ENCODE results near the gene AVPR2.

AVPR2 gene

GRCh38 chrX:153934762-153935325 lies 30.4 kb downstream of the AVPR2 start, which contains the start of gene NAA10:
NAA10 (minus strand) TSS chrX:153935037; CDS start chrX:153934904, 133 bp downstream.
- DNase-seq: peak; percentile 44

- DNase-seq: no peak
Measured at GRCh38 chrX:153935326-153935851, 30.9 kb downstream of the AVPR2 start.

DNA sequence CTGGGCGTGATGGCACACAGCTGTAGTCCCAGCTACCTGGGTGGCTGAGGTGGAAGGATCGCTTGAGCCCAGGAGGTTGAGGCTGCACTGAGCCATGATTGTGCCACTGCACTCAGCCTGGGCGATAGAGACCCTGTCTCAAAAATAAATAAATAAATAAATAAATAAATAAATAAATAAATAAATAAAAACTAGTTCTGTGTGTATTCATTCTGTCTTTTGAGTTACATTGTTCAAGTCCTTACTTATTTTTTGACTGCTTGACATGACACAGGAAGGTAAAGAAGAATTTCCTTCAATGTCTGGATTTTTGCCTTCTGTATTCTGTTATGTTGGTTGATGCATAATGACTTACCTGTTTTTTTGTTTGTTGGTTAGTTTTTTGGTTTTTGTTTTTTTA lies 32.6 kb downstream of the AVPR2 start:
- DNase-seq: no peak

DNA sequence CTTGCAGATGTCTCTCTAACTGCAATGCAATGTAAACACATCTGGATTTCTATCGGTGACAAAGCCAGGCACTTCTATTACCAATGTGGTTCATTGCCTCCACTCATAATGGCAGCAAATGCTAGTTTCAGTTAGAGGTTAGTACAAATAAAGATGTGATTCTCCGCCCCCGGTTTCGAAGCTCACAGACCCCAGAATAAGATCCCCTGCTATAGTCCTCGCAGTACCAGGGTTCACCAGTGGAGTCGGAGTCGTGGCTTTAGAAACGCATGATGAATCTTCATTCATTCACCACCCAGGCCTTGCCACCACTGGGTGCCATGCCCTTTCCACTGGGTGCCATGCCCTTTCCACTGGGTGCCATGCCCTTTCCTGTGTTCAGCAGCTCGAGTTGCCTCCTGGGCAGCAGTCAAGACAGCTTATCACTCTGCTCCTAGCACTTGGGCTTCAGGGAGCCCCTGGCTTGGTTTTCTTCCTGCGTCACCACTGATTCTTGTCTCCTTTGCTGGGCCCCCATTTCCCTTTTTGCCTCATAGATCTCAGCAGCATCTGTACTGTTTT lies 33.8 kb downstream of the AVPR2 start:
- no peak for DNase-seq

DNA sequence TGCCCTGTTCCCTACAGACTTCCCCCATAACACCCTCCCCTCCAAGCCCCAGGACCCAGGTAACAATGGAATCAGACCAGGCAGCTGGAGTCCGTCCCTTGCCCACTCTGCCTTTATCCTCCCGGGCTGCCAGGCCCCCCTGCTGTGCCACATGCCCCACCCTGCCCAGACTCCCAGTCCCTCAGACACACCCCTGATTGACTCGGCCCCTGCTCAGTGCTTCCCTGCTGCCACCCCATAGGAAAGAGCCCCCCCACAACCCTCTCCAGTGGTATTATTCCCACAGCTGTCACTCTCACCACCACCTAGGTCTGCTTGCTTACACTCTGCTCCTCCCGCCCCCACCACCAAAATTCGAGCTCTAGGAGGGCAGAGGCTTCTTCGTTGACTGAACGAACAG lies 35.1 kb downstream of the AVPR2 start:
- DNase-seq: no peak

DNA sequence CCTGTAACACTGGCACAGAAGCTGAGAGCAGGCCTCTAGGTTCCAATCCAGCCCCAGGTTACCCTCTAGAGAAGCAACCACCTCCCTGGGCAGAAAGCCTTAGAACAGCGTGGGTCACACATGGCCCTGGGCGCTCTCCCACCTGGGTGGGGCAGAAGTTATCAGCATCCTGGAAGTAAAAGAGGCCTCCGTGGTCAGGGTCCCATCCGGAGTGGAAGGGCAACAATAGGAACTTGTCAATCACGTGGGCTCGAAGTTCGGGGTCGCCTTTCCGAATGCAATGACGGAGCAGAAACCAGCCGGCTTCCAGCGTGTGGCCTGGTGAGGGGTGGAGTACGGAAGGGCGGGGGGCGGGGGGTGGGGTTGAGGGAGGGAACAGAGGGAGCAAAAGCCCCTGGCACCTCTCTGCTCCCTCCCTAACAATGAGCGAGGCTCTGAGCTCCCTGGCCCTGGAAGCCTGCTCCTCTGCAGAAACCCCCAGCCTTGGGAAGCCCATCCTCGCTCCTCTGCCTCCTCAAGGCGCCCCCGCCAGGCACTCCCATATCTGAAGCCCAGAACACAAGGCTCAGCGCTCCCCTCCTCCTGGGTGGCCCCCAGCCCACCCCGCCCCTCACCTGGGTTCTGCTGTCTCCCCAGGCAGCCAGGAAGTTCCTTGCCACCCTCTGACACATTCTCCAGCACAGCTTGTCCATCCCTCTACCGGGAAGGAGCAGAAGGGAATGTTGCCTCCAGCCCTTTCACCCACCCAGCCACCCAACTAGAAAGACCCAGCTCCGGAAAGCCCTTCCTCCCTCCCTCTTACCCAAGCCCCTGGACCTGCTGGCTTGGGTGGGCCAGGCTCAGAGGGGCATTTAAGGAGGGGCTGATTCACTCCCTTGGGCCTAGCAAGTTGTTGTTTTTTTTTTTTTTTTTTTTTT lies 37.1 kb downstream of the AVPR2 start:
- no peak for DNase-seq

DNA sequence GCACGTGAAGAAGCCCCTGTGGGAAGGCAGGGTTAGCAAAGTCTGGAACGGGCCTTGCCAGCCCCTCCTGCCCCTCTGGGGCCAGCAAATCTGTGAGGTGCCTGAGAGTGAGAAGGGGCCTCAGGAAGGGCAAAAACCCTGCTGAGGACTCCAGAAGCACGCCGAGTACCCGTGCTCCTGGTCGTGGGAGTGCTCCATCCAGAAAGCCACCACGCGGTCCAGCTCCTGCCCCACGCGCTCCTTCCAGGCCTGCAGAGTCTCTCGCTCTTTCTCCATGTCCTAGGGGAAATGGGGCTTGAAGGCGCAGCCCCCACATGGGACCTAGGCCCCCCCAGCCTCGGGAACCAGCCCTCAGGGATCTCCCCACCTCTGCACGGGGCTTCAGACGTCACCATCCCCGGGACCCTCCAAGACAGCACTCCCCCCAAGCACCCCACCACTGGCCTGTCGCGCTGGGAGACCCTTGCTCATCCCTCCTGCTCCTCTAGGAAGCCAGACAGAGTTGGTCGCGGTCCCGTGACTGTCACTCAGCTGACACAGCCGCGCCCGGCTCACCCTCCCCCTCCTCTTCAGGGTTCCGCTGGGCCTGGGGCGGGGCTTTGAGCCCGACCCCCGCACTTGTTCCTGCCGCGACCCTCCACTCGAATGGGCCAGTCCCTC lies 39.8 kb downstream of the AVPR2 start, which contains the start of gene RENBP:
Gene RENBP, minus strand, starts transcription at position 504 of the 660 bp plus-strand sequence. Its CDS starts 33 bp downstream, at position 471.
- peak; percentile 48 for DNase-seq

- DNase-seq: no peak
Measured at GRCh38 chrX:153944800-153945150, 40.3 kb downstream of the AVPR2 start.

DNA sequence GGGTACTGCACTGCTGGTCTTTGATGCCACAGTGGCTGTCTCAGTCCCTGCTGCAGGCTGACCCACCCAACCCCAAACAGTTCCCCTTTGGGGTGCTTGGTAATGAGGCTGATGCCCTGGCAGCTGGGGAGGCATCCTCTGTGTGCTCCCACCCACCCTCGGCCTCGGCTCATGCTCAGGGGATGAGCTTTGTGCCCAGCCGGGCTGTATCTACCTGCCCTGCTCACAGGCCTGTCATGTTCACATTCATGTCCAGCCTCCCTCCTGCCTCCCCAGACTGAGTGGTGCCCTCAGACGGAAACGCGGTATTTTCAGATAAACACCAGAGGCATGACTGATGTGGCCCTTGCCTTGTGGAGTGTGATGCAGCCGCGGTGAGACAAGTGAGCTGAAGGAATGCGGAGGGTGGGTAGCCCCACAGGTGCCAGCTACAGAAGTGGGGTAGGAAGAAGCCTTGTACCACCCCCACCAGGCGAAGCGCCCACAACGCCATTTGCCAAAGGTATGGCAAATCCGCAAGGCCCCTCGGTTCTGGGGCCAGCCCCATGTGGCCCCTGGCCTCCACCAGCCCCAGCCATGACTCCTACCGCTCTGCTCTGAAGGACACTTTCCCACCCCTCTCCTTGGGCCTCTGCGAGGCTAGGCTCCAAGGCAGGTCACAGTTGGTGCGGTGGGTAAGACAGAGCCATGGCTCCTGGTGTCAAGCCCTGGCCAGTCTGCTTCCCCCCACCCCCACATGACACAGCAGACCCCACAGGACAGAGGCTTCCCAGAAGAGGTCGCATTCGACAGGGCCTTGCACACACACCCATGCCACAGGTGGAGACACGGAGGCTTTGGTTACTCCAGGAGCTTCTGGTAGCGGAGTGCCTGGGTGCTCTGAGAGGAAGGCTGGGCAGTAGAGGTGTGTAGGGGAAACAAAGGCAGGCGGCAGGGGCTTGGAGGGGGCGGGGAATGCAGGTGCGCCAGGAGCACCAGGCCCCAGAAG lies 41.8 kb downstream of the AVPR2 start:
- no peak for DNase-seq

DNA sequence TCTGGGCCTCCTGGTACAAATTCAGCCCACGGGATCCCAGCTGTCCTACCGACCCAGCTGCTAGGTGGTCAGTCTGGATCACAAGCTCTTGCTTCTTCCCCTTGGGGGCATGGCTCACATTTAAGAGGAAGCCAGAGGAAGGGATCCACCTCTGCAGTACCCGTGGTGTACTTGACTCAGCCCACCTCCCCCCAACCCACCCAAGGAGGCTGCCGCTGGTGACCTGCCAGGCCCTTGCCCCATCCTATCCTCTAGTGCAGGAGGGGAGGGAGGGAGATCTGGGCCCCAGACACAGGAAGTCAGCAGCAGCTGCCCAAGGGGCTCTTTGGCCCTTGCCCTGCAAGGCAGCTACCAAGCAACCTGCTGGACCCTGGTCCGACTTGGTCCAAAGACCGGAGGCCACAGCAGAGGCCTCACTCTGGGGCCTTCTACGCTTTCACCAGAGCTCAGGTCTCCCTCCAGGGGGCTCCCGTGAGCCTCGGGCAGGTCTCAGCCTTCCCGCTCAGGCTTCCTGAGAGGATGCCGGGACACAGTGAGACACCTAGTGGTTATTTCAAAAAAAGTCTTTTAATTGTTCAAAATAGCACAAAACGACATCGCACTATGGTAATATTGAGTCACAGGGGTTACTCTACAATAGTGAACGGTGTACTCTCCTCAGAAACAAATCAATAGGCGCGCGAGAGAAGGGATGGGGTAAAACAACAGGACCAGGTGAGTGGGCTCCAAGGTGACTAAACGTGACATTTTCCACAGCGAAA lies 42.7 kb downstream of the AVPR2 start:
- peak; percentile 77 for DNase-seq

DNA sequence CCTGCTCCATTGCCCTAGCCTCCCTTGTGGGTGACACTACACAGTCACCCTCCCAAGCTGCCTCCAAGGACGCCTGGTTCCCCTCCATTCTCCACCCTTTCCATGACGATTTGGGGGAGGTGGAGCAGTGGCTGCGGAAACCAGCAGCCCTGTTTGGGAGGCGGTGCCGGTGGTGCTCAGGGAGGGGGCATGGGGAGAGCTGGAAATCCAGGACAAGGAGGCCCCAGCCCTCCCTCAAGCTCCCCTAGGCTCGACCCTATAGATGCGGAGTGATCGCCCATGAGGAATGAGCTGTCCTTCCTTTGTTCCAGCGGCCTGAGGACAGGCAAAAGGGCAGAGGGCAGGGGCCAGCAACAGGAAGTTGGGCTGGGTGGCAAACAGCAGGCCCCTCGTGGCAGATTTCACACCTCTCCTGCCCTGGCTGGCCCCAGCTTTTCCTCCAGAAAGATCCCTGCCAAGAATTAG lies 43.6 kb downstream of the AVPR2 start:
- DNase-seq: no peak

DNA sequence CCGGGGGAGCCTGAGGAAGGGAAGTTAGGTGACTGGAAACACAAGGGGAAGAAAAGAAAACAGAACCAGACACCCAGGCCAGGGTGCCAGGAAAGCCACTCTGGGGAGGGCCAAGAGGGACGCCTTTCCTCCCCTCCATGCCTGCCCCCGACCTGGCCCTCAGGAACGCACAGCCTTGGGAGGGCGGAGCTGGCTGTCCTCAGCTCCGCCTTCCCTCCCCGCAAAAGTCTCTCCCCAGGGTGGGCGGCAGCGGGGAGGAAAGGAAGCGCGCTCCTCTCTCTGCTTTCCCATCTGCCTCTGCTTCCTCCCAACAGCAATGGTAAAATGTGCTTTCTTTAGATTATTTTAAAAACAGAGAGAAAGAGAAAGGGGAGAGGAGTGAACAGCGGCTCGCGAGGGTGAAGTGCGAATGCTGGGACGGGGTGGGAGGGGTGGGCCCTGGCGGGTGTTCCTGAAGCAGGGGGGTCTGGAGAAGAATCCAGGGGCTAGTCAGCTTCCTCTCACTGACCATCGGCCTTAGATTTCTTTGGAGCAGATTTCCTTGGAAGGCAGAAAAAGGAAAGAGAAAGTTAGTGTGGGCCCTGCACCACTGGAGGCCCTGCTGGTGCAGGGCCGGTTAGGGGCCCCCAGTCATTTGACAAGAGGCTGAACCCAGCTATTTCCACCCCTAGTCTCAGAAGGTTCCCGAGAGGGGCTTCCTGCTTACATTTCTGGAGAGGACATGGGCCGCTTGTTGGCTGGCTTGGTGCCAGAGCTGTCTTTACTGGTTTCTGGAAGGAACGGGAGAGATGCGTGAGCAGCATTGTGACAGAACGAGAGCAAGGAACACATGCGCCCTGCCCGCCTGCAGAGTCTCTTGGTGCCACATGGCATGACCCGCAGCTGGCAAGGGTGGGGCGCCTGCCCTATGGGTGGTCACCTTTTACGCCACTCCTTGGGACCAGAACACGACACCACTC lies 44.7 kb downstream of the AVPR2 start:
- DNase-seq: no peak

DNA sequence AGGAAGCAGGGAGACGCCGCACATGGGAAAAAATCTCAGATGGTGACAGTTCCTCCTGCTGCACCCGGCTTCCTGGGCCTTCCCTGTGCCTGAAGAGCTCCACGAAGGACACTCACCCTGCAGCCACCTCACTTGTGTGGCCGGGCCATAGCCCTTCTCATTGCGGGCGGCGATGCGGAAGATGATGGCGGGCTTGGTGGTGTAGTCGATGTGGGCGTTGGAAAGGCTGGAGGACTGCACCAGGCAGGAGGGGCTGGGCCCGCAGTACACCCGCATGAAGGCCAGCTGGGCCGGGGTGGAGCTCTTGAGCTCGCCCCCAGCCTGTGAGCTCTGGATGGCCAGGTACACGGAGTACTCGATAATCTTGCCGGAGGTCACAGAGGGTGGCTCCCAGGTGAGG lies 45.7 kb downstream of the AVPR2 start:
- no peak for DNase-seq

GRCh38 chrX:153951683-153952372 lies 47.4 kb downstream of the AVPR2 start:
- no peak for DNase-seq

- no peak for DNase-seq
Measured at GRCh38 chrX:153952373-153953026, 48.0 kb downstream of the AVPR2 start.

DNA sequence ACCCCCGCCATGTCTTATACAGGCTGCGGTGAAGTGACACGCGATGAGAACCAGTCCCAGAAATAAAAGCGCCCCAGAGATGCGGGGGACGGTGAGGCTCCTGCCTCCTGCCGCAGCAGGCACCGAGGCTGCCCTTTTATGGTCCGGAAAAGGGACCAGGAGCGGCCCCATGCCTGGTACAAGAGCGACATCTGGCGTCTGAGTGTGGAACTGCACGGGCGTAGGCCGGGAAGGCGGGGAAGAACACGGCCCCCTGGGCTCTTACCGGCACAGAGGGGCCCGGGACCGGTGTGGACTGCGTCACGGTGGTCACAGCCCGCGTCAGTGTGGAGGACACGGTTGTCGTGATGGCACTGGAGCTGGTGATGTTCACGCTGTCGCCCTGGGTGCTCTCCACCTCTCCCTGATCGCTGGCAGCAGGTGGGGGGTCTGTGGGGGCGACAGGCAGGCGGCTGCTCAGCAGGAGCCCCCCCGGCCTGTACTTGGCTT lies 48.9 kb downstream of the AVPR2 start:
- peak; percentile 74 for DNase-seq

GRCh38 chrX:153953892-153954557 lies 49.6 kb downstream of the AVPR2 start:
- no peak for DNase-seq

Measured in activated CD4-positive, alpha-beta T cell treated with anti-CD3 and anti-CD28 coated beads, Interleukin-2, amount 50 U/mL, for 1 hour (primary cell).